AML-193 (cell line): ENCODE measurements around the gene NDUFB8.
A peak's percentile ranks its signal among the peaks of the same experiment; 100 is the strongest.

Source experiments
- DNase-seq, 2 experiments: peaks; one replicate each; lab custom pipeline; 2025; lab: John Stamatoyannopoulos, UW

The NDUFB8 gene

GRCh38 chr10:100537475-100537874 lies 7.8 kb upstream of the NDUFB8 start:
- no peak for DNase-seq

GRCh38 chr10:100535715-100536353 lies 6.2 kb upstream of the NDUFB8 start, which contains the start of gene HIF1AN:
Gene HIF1AN (plus strand): TSS chr10:100535943. CDS start chr10:100535959, 16 bp downstream.
- DNase-seq: peak; percentile 89 to 93

- DNase-seq: no peak
Observed at GRCh38 chr10:100535338-100535714, 5.7 kb upstream of the NDUFB8 start.

GRCh38 chr10:100534726-100535125 lies 5.1 kb upstream of the NDUFB8 start:
- DNase-seq: no peak

- DNase-seq: peak; percentile 18 to 23
Observed at GRCh38 chr10:100531761-100532160, 2.1 kb upstream of the NDUFB8 start.

GRCh38 chr10:100528921-100529474 lies 673 bp downstream of the NDUFB8 start:
- DNase-seq: no peak

GRCh38 chr10:100528123-100528886 lies 1.4 kb downstream of the NDUFB8 start:
- no peak for DNase-seq

GRCh38 chr10:100524638-100525037 lies 5.0 kb downstream of the NDUFB8 start:
- no peak for DNase-seq

GRCh38 chr10:100524206-100524605 lies 5.5 kb downstream of the NDUFB8 start:
- no peak for DNase-seq

- DNase-seq: no peak
Observed at GRCh38 chr10:100522945-100523344, 6.7 kb downstream of the NDUFB8 start.

GRCh38 chr10:100522107-100522801 lies 7.4 kb downstream of the NDUFB8 start:
- DNase-seq: no peak

GRCh38 chr10:100520811-100521210 lies 8.9 kb downstream of the NDUFB8 start:
- no peak for DNase-seq

- DNase-seq: no peak
Observed at GRCh38 chr10:100519311-100520051, 10.2 kb downstream of the NDUFB8 start, which contains the start of gene SEC31B. Gene SEC31B (minus strand): TSS chr10:100519861. CDS start chr10:100516952, 2,909 bp downstream.

- DNase-seq: peak; percentile 35 to 46
Observed at GRCh38 chr10:100518761-100519241, 10.9 kb downstream of the NDUFB8 start.

GRCh38 chr10:100516847-100517246 lies 12.8 kb downstream of the NDUFB8 start:
- peak in 1 of 2 experiments; percentile 13 for DNase-seq

GRCh38 chr10:100515612-100516011 lies 14.1 kb downstream of the NDUFB8 start:
- DNase-seq: no peak

GRCh38 chr10:100510533-100511308 lies 18.9 kb downstream of the NDUFB8 start:
- peak; percentile 72 to 74 for DNase-seq

- DNase-seq: no peak
Observed at GRCh38 chr10:100509241-100509840, 20.3 kb downstream of the NDUFB8 start.

- peak; percentile 37 to 54 for DNase-seq
Observed at GRCh38 chr10:100508691-100509150, 20.9 kb downstream of the NDUFB8 start.

GRCh38 chr10:100508266-100508665 lies 21.4 kb downstream of the NDUFB8 start:
- DNase-seq: no peak
